Measurements from ENCODE around the gene CORO7. TPM values are rescaled to one million over a fixed set of nuclear protein-coding genes. Genes with fewer than 3 reads are reported as not detected.

Gene CORO7
- total RNA-seq, 1 donor: 17.7 TPM

GRCh38 chr16:4407543-4408322 lies 8.7 kb downstream of the CORO7 start:
- H3K4me1 ChIP-seq (ENCODE audit: insufficient read depth, low read length): peaks cover 16% of the 10 kb centered on the region
- H3K4me2 ChIP-seq (ENCODE audit: insufficient read depth, low read length): no peak overlapping the region
- no peak overlapping the region for H2AFZ ChIP-seq (ENCODE audit: low read length)
- peaks cover 34% of the 10 kb centered on the region for H4K20me1 ChIP-seq (ENCODE audit: insufficient read depth, low read length)
- H3K79me2 ChIP-seq (ENCODE audit: insufficient read depth, low read length): peaks cover 14% of the 10 kb centered on the region
- TF ChIP-seq CTCF (IDR thresholded peaks at IDR 0.05; ENCODE audit: extremely low read depth, low read depth, low read length): no peak
- H3K27ac ChIP-seq (ENCODE audit: low read depth, low read length): no peak overlapping the region
- H3K27me3 ChIP-seq (ENCODE audit: insufficient read depth, low read length): no peaks in the 10 kb centered on the region
- H3K36me3 ChIP-seq (ENCODE audit: insufficient read depth, low read length): peaks cover 6% of the 10 kb centered on the region
- peak; percentile 86 for DNase-seq (ENCODE audit: insufficient read length, low spot score, missing footprints)
- no peaks in the 10 kb centered on the region for H3K9me3 ChIP-seq (ENCODE audit: low read depth, low read length)
- H3K4me3 ChIP-seq (ENCODE audit: insufficient read depth, low read length): no peak overlapping the region

GRCh38 chr16:4404967-4405696 lies 11.3 kb downstream of the CORO7 start:
- H3K9me3 ChIP-seq (ENCODE audit: low read depth, low read length): no peaks in the 10 kb centered on the region
- no peaks in the 10 kb centered on the region for H3K27me3 ChIP-seq (ENCODE audit: insufficient read depth, low read length)
- H3K4me2 ChIP-seq (ENCODE audit: insufficient read depth, low read length): no peak overlapping the region
- H4K20me1 ChIP-seq (ENCODE audit: insufficient read depth, low read length): peaks cover 17% of the 10 kb centered on the region
- no peak overlapping the region for H3K27ac ChIP-seq (ENCODE audit: low read depth, low read length)
- peaks cover 9% of the 10 kb centered on the region for H3K4me1 ChIP-seq (ENCODE audit: insufficient read depth, low read length)
- H2AFZ ChIP-seq (ENCODE audit: low read length): no peak overlapping the region
- peak; percentile 17 for DNase-seq (ENCODE audit: insufficient read length, low spot score, missing footprints)
- TF ChIP-seq CTCF (IDR thresholded peaks at IDR 0.05; ENCODE audit: extremely low read depth, low read depth, low read length): no peak
- H3K79me2 ChIP-seq (ENCODE audit: insufficient read depth, low read length): peaks cover 4% of the 10 kb centered on the region
- peaks cover 9% of the 10 kb centered on the region for H3K36me3 ChIP-seq (ENCODE audit: insufficient read depth, low read length)
- no peak overlapping the region for H3K4me3 ChIP-seq (ENCODE audit: insufficient read depth, low read length)

- Histone ChIP-seq H4K20me1 (ENCODE audit: insufficient read depth, low read length) (peaks cover 10% of the 10 kb centered on the region), H3K27ac (ENCODE audit: low read depth, low read length) (no peak overlapping the region), H2AFZ (ENCODE audit: low read length) (no peak overlapping the region), H3K9me3 (ENCODE audit: low read depth, low read length) (no peaks in the 10 kb centered on the region), H3K4me1 (ENCODE audit: insufficient read depth, low read length) (peaks cover 9% of the 10 kb centered on the region), H3K36me3 (ENCODE audit: insufficient read depth, low read length) (peaks cover 9% of the 10 kb centered on the region), H3K4me3 (ENCODE audit: insufficient read depth, low read length) (no peak overlapping the region), H3K27me3 (ENCODE audit: insufficient read depth, low read length) (no peaks in the 10 kb centered on the region), H3K4me2 (ENCODE audit: insufficient read depth, low read length) (no peak overlapping the region), H3K79me2 (ENCODE audit: insufficient read depth, low read length) (no peaks in the 10 kb centered on the region)
- peak; percentile 93 for DNase-seq (ENCODE audit: insufficient read length, low spot score, missing footprints)
- TF ChIP-seq CTCF (IDR thresholded peaks at IDR 0.05; ENCODE audit: extremely low read depth, low read depth, low read length): peak; percentile 71
Measured at GRCh38 chr16:4404247-4404966, 12.0 kb downstream of the CORO7 start.
